Testis (tissue), 3 donors: Measurements from ENCODE around the gene HS6ST3. TPM values are rescaled to one million over a fixed set of nuclear protein-coding genes. Genes with fewer than 3 reads are reported as not detected.

Experiments used
- DNase-seq: peaks from one replicate; pipeline ENCODE4 v3.0.0-alpha.2; 2019
- H3K27ac ChIP-seq, 2 donors: fragments of 200-600 bp; sonication (generic); one replicate each; pipeline ENCODE4 v1.5.1; 2019
- H3K27me3 ChIP-seq: fragments of 200-600 bp; sonication (generic); one replicate; pipeline ENCODE4 v1.5.1; 2019
- H3K36me3 ChIP-seq: fragments of 200-600 bp; sonication (generic); one replicate; pipeline ENCODE4 v1.5.1; 2017; ENCODE audit warnings: low read depth; ENCODE audit errors: missing control alignments
- H3K4me1 ChIP-seq: fragments of 200-600 bp; sonication (generic); one replicate; pipeline ENCODE4 v1.5.1; 2019
- H3K4me3 ChIP-seq, 2 donors: fragments of 200-600 bp; sonication (generic); one replicate each; pipeline ENCODE4 v1.5.1; 2017 to 2019
- H3K9me3 ChIP-seq: fragments of 200-600 bp; sonication (generic); one replicate; pipeline ENCODE4 v1.5.1; 2017
- CTCF ChIP-seq, 3 experiments: fragments of 450-650 bp in 2 of 3; fragments of 200-600 bp in 1 of 3; sonication (generic) in 1 of 3; IDR thresholded peaks; one replicate each; pipeline ENCODE4 v1.5.1; 2016 to 2019; ENCODE audit warnings: antibody characterized with exemption in 3 of 3, mild to moderate bottlenecking in 2 of 3, moderate library complexity in 1 of 3
- POLR2A ChIP-seq: fragments of 450-650 bp; IDR thresholded peaks from one replicate; pipeline ENCODE4 v1.6.1; 2017; ENCODE audit warnings: antibody characterized with exemption, mild to moderate bottlenecking, moderate library complexity
- WGBS, 2 donors: methylation state at CpG; one replicate each; pipeline ENCODE4 v1.1.5; 2018; 5-methylcytosine and 5-hydroxymethylcytosine counted together
- intact Hi-C: fragments of 100-400 bp; cut with DNase I; formaldehyde crosslinking; loops from one replicate; pipeline ENCODE4 v1.15.1; 2023; ENCODE audit warnings: low total_unique reads
- polyA plus RNA-seq: library from polyadenylated mRNA; stranded (reverse); fragments of 350-450 nt; fragmentation: Illumina TruSeq; extraction: RNeasy Lipid Tissue Mini Kit (QIAGEN cat#74804); gene quantifications from one replicate; pipeline ENCODE4 v1.2.3, GENCODE V29; 2014; ENCODE audit warnings: low read depth, low replicate concordance; ENCODE audit not compliant: insufficient read depth
- total RNA-seq, 2 donors: library from RNA; depleted of rRNA; stranded (reverse); fragments of >200 nt; gene quantifications; one replicate each; pipeline ENCODE4 v1.2.3, GENCODE V29; 2016

Gene HS6ST3
- total and polyA plus RNA-seq, 3 donors from 2014 or later, result 0.87 to 1.3 (median 1.3) TPM

- Histone ChIP-seq H3K36me3 (no peaks in the 10 kb centered on the region), H3K4me1 (no peaks in the 10 kb centered on the region), H3K4me3 (no peak overlapping the region), H3K27me3 (no peaks in the 10 kb centered on the region), H3K27ac (no peak overlapping the region), H3K9me3 (no peaks in the 10 kb centered on the region)
- 59 to 75% methylated on average over 3 to 4 of the region's 4 CpGs for WGBS, 2 donors
- intact Hi-C loops, result no loop called here
- DNase-seq, result no peak
- TF ChIP-seq CTCF (IDR thresholded peaks at IDR 0.05) (no peak), POLR2A (no peak)
Observed at GRCh38 chr13:96573563-96573962, 483.7 kb downstream of the HS6ST3 start.

- no peaks in the 10 kb centered on the region for H3K4me1 ChIP-seq
- intact Hi-C loops, result no loop called here
- H3K9me3 ChIP-seq, result no peaks in the 10 kb centered on the region
- H3K27me3 ChIP-seq, result no peaks in the 10 kb centered on the region
- 84 to 90% methylated on average over 14 of the region's 14 CpGs for WGBS, 2 donors
- TF ChIP-seq POLR2A, result no peak
- TF ChIP-seq CTCF (IDR thresholded peaks at IDR 0.05), result no peak
- no peak overlapping the region for H3K27ac ChIP-seq
- H3K36me3 ChIP-seq, result no peaks in the 10 kb centered on the region
- DNase-seq, result no peak
- H3K4me3 ChIP-seq, result no peak overlapping the region
Observed at GRCh38 chr13:96575423-96576320, 485.8 kb downstream of the HS6ST3 start.

GRCh38 chr13:96581741-96582140 lies 491.8 kb downstream of the HS6ST3 start:
- no peaks in the 10 kb centered on the region for H3K9me3 ChIP-seq
- H3K36me3 ChIP-seq, result no peaks in the 10 kb centered on the region
- H3K4me1 ChIP-seq, result no peaks in the 10 kb centered on the region
- intact Hi-C loops, result no loop called here
- H3K27me3 ChIP-seq, result no peaks in the 10 kb centered on the region
- DNase-seq, result no peak
- TF ChIP-seq CTCF (IDR thresholded peaks at IDR 0.05), result no peak
- no peak for TF ChIP-seq POLR2A
- no peak overlapping the region for H3K27ac ChIP-seq
- H3K4me3 ChIP-seq, result no peak overlapping the region

GRCh38 chr13:96615252-96615651 lies 525.3 kb downstream of the HS6ST3 start:
- H3K27ac ChIP-seq, result no peak overlapping the region
- intact Hi-C loops, result no loop called here
- no peak overlapping the region for H3K4me3 ChIP-seq
- 93% methylated on average over 1 of the region's 1 CpG for WGBS, 2 donors
- H3K4me1 ChIP-seq, result no peaks in the 10 kb centered on the region
- no peak for DNase-seq
- H3K9me3 ChIP-seq, result no peaks in the 10 kb centered on the region
- no peaks in the 10 kb centered on the region for H3K27me3 ChIP-seq
- TF ChIP-seq CTCF (IDR thresholded peaks at IDR 0.05) (no peak), POLR2A (no peak)
- H3K36me3 ChIP-seq, result no peaks in the 10 kb centered on the region

GRCh38 chr13:96617528-96617927 lies 527.6 kb downstream of the HS6ST3 start:
- H3K27me3 ChIP-seq, result no peaks in the 10 kb centered on the region
- DNase-seq, result no peak
- H3K4me1 ChIP-seq, result no peaks in the 10 kb centered on the region
- H3K9me3 ChIP-seq, result no peaks in the 10 kb centered on the region
- intact Hi-C loops, result no loop called here
- no peak overlapping the region for H3K27ac ChIP-seq
- H3K36me3 ChIP-seq, result no peaks in the 10 kb centered on the region
- TF ChIP-seq POLR2A (no peak), CTCF (IDR thresholded peaks at IDR 0.05) (no peak)
- WGBS, 2 donors, result 79 to 84% methylated on average over 2 of the region's 2 CpGs
- H3K4me3 ChIP-seq, result no peak overlapping the region
